Daoy (cell line): ENCODE measurements around the gene NOTUM. TPM values are rescaled to one million over a fixed set of nuclear protein-coding genes. Genes with fewer than 3 reads are reported as not detected.

Source experiments
- DNase-seq: peaks from one replicate; pipeline ENCODE4 v3.0.0-alpha.2; 2015; ENCODE audit warnings: low read depth
- total RNA-seq: library from RNA; depleted of rRNA; stranded (reverse); fragments of >200 nt; shearing (Covaris generic); gene quantifications from 2 replicates; pipeline ENCODE4 v1.2.3, GENCODE V29; 2014

Gene NOTUM
- total RNA-seq, 1 experiment from 2014 or later = 0.11 TPM

DNA sequence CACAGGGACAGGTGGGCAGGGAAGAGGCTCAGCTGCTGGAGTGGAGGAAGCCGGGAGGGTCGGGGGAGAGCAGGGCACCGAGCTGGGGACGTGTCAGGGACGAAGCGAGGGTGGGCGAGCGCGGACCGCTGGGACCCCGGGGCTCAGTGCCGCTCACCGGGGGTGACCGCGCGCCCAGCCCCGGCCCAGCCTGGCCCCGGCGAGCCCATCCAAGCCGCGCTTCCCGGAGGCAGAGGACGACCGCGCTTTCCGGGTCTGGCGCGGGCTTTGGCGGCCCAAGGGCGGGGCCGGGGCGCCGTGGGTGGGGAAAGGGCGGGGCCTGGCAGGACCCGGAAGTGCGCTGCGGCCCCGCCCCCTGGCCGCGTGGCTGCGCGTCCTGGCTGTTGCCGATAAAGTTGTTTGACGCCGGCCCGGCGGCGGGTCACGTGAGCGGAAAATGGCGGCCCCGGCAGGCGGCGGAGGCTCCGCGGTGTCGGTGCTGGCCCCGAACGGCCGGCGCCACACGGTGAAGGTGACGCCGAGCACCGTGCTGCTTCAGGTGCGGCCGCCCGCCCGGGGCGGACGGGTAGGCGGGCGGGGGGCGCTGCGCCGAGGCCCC, 16.3 kb upstream of the NOTUM start, which contains the start of gene ASPSCR1:
ASPSCR1 (plus strand) TSS at position 419 of the 598 bp plus-strand sequence; CDS start at position 437, 18 bp downstream.
- DNase-seq = peak; percentile 95

GRCh38 chr17:81976332-81977210, 15.6 kb upstream of the NOTUM start:
- DNase-seq = peak; percentile 49

DNA sequence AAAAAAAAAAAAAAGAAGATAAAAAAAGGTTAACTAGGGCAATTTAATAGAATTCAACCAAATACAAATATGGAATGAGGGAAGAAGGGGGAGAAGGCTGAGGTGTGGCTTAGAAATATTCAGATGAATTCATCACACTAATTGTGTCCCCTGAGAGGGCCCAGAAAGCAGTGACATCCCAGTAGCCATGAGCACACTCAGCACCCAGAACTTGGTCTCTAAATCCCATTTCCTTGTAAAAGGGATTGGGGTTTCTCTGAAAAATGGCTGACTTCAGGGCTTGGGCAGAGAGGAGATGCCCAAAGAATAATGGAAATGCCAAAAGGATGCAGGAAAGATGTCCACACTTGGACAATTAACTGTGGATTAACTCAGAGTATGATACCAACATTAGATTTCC, 12.4 kb upstream of the NOTUM start:
- no peak for DNase-seq

DNA sequence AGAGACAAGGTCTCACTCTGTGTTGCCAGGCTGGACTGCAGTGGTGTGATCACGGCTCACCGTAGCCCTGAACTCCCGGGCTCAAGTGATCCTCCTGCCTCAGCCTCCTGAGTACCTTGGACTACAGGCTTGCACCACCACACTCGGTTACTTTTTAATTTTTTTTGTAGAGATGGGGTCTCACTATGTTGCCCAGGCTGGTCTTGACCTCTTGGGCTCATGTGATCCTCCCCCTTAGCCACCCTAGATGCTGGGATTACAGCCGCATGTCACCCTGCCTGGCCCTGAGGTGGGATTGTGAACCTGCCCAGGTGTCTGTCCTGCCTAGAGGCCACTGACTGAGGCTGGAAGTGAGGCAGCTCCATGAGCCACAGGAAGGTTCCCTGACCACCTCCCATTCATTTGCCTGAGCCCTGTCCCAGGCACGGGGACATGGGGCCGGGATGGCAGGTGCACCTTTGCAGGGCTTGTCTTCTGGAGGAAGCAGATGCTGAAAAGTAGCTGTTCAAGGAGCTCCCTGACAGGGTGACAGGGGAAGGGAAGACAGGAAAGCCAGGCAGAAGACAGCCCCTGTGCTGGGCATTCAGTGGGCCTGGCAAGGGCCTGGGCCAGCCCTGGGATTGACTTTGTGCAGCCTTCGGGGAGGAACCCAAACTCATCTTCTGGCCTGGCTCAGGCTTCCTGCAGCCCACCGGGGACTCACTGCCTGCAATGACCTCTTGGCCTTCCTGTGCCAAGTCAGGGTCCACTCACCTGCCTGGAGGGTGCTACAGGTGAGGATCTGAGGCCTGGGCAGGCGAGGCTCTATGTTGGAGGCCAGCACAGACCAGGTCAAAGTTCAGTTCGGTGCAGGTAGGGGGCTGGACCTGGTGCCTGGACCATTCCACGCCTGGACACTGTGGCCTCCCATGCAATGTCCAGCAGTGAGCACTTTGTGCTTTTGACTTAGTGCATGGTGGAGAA, 8.1 kb upstream of the NOTUM start:
- no peak for DNase-seq

DNA sequence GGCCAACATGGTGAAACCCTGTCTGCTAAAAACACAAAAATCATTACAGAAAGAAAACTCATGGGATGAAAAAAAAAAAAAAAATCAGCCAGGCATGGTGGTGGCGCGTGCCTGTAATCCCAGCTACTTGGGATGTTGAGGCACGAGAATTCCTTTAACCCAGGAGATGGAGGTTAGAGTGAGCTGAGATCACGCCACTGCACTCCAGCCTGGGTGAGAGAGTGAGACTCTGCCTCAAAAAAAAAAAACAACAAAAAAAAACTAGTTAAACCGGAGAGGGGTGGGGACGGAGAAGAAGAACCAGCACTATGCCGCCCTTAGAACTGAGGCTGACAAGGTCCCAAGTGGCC, 7.4 kb upstream of the NOTUM start:
- DNase-seq = no peak

- DNase-seq = peak; percentile 73
Measured at GRCh38 chr17:81967533-81968395, 6.8 kb upstream of the NOTUM start.

- DNase-seq = no peak
Measured at GRCh38 chr17:81967244-81967532, 6.2 kb upstream of the NOTUM start.

DNA sequence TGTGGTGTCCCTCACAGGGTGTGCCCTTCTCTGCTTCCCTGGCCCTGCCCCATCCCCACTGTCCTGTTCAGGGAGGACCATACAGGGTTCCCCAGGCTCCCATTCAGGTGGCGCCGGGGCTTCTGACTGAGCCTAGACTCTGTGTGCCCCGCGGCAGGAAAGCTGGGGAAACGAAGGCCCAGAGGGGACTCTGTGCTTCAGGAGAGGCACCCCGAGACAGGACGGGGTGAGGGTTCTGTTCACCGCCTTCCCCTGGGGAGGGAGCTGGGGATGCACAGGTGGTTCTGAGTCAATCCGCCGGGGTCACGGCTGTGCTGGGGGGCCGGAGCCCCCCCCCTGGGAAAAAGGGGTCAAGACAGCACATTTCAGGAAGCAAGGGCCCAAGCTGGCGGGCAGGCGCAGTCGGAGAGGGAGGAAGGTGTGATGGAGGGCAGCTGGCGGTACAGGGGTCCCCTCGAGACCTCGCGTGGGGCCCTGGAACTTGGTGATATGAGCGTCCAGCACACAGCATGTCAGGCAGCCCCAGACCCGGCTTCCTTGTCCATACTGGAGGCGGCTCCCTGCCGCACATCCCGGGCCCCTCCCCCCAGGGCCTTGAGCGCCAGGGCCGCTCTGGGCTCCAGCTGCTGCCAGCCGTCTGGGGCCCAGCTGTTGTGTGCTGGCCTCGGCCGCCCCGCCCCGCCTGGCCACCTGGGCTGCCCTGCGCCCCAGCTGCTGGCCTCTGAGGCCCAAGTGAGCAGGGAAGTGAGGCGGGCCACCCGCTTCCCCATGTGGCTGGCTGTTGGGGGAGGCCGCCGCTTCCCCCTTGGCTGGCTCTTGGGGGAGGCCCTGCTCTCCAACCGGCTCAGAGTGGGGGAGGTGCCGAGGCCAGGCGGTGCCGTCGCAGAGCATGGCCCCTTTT, 5.6 kb upstream of the NOTUM start:
- DNase-seq = no peak

DNA sequence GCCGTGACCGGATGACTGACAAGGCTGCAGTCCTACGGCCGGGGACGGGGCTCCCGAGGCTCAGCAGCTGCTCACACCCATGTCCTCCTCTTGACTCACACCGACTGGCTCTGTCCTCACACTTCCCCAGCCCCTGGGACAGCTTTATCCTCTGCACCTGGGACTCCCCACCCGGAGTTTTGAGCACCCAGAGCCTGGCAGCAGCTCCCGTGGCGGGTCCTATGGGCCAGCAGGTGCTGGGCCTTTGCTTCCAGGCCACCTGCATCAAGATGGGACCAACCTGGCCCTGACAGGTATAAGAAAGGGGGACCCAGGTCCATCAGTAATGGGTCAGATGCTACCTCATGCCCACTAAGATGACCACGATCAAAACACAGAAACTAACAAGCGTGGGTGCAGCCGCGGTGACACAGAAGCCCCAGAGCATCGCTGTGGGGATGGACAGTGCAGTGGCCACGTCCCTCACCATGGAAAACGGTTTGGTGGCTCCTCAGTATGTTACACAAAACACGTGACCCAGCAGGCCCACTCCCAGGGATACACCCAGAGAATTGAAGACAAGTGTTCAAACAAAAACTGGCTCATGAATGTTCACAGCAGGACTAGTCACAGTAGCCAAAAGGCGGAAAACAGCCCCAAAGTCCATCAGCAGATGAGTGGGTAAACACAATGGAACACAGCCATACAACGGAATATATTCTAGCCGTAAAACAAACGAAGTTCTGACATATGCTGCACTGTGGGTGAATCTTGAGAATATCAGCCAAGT, 3.3 kb upstream of the NOTUM start:
- no peak for DNase-seq

DNA sequence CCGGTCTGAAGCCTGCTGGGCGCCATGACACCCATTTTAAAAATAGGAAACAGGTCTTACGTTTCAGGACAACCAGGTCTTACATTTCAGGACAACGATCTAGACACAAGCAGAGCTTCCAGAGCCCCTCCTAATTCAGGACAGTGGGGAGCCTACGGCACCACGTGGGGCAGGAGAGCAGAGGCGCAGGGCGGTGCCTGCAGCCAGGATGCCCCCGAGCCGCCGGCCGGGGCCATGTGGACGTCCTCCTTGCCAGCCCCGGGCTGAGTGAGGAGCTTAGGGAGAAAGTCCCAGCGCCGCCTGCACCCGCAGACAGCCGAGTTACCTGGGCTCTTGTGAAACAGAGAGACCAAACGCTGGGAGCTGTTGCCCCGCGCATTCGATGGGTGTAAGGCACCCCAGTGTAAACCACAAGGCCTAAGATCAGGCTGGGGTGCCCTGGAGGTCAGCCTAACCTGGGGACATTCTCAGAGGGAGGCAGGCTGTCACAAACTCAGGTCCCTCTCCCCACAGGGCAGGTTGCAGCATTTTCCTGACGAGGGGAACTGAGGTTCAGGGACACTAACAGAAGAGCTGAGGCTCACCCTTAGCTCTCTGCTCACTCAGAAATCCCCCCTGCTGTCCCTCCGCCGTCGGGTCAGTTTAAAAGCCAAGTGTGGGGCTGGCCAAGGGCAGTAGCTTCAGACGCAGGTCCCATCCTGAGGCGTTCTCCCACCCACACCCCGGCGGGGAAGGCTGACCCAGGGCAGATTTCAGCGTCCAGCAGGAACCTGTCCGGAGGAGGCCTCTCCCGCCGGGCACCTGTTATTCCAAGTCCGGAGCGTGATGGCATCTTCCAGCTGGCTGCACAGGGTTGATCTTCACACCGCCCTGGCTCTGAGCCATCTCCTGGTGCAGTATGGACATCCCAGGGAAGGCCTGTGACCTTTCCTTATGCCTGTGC, 1.8 kb upstream of the NOTUM start:
- no peak for DNase-seq

- DNase-seq = no peak
Measured at GRCh38 chr17:81961521-81962498, 823 bp upstream of the NOTUM start.

DNA sequence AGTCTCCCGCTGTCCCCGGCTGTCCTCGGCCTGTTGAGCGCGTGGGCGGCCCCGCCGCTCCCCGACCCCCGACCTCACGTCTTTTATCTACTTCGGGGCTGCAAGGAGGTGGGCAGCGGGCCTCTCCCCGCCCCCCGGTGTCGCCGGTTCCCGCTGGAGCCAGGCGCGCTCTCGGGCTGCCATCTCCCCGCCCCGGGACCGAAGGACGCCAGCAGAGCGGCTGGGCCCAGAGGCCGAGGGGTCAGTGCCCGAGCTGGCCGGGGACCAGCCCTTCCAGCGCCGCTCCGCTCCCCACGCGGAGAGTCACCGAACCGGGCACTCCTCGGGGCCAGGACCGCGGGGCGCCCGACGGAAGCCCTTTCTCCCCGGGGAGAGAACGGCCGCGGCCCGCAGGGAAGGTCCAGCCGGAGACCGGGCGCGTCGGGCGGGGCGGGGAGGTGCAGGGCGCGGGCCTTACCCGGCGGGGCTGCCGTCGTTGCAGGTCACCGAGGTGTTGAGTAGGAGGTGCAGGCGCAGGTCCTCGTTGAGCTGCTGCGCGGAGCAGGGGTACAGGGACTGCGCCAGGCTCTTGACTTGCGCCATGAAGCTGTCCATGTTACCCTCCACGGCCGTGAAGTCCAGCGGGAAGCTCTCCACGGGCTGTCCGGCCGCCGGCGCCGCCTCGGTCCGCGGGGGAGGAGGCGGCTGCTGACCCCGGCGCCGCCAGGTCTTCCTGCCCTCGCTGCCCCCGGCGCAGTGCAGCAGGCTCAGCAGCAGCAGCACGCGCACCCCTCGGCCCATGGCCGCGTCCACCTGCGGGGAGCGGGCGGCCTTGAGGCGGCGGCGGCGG, 643 bp downstream of the NOTUM start:
- peak; percentile 32 for DNase-seq

- peak; percentile 76 for DNase-seq
Measured at GRCh38 chr17:81959362-81960129, 1.4 kb downstream of the NOTUM start.

GRCh38 chr17:81958633-81959342, 2.2 kb downstream of the NOTUM start:
- DNase-seq = no peak
